ENCODE data around the gene CCL28. TPM values are rescaled to one million over a fixed set of nuclear protein-coding genes. Genes with fewer than 3 reads are reported as not detected.
"Not testable (repeated sequence)": the region's sequence is repeated elsewhere in the genome, so short reads cannot be mapped to it uniquely, and the experiment has no call there.

Gene CCL28, protein sequence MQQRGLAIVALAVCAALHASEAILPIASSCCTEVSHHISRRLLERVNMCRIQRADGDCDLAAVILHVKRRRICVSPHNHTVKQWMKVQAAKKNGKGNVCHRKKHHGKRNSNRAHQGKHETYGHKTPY
- total RNA-seq (1 to 10 TPM; 8.4 to 8.6 TPM), polyA plus RNA-seq (7.5 TPM)

DNA sequence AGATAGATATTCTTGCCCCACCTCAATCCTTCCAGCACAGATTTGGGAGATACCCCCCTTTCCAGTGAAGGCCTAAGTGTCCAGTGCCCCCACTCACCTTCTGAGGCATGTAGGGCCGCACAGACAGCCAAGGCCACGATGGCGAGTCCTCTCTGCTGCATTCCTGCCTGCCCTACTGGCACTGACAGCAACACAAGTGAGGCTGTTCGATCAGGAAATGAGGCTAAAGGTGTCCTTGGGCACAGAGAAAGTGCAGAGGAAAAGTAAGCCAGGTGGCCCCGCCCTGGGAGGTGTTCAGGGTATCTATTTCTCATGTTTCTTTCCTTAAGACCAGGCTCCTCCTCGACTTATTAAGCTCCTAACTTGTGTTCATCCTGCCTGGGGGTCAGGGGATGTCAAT lies at the start of gene CCL28:
Gene CCL28 (minus strand): TSS at position 236 of the 400 bp plus-strand sequence. CDS start 75 bp downstream, at position 161.
- CTCF ChIA-PET: interaction anchor here (1.7 kb wide), 1 partner anchor 22 kb away, joined by 4 read pairs; no protein-coding TSS in a partner anchor
- no peaks in the 10 kb centered on the region for H3K4me1 ChIP-seq (ENCODE audit: insufficient read depth, low read length)
- peak within 1 kb of the TSS in 1 of 8 donors; percentile 10 for H3K27ac Mint-ChIP-seq

DNA sequence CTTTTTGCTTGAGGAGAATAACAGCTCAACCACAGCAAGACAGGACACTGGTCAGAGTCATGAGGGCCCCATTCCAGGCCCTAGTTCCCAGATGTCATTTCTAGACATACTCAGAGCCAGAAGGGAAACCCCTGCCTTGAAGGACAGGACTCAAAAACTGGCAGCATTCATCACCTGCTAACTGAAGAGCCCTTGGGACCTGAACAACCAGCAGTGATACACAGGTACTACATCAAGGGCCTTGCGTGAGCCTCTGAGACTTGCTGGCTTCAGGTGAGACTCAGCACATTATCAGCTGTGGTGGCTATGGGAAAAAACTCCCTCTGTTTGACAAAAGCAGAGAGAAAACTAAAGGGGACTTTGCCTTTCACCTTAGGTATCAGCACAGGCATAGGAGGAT lies 48.9 kb upstream of the CCL28 start:
- Histone ChIP-seq H3K4me1 (ENCODE audit: insufficient read depth, low read length) (no peaks in the 10 kb centered on the region), H3K4me3 (ENCODE audit: low read length) (no peak overlapping the region), H3K27me3 (ENCODE audit: insufficient read depth, low read length, poor library complexity, severe bottlenecking) (no peaks in the 10 kb centered on the region), H3K36me3 (ENCODE audit: insufficient read depth, low read length) (no peaks in the 10 kb centered on the region), H3K9me3 (ENCODE audit: low read length) (no peaks in the 10 kb centered on the region), H3K27ac (ENCODE audit: low read depth, low read length) (no peak overlapping the region)
- peaks cover 17 to 47% (median 32%) of the 10 kb centered on the region in 3 donors for H3K36me3 Mint-ChIP-seq
- POLR2A ChIA-PET: no interaction called here
- CTCF ChIA-PET: no interaction called here
- peaks cover 6 to 22% (median 10%) of the 10 kb centered on the region in 3 donors for H3K4me1 Mint-ChIP-seq
- peaks cover 2 to 8% (median 4%) of the 10 kb centered on the region in 5 donors for H3K9me3 Mint-ChIP-seq
- no peaks in the 10 kb centered on the region for H3K27me3 Mint-ChIP-seq
- DNase-seq: no peak
- H3K4me3 Mint-ChIP-seq: no peak overlapping the region
- H3K27ac Mint-ChIP-seq: no peak overlapping the region

More for the DNA sequence above, at the start of gene CCL28:
- no peaks in the 10 kb centered on the region for H3K9me3 ChIP-seq (ENCODE audit: low read length)
- Mint-ChIP-seq H3K4me3 (no peak within 1 kb of the TSS), H3K4me1 (no peaks in the 10 kb centered on the region), H3K27me3 (peaks cover 0 to 3% of the 10 kb centered on the region in 2 donors), H3K9me3 (peaks cover 0 to 11% (median 6%) of the 10 kb centered on the region in 5 donors), H3K36me3 (no peaks in the 10 kb centered on the region)
- no peak within 1 kb of the TSS for H3K4me3 ChIP-seq (ENCODE audit: low read length)
- DNase-seq: no peak
- H3K27me3 ChIP-seq (ENCODE audit: insufficient read depth, low read length, poor library complexity, severe bottlenecking): no peaks in the 10 kb centered on the region
- H3K27ac ChIP-seq (ENCODE audit: low read depth, low read length): no peak within 1 kb of the TSS
- POLR2A ChIA-PET: no interaction called here
- no peaks in the 10 kb centered on the region for H3K36me3 ChIP-seq (ENCODE audit: insufficient read depth, low read length)

DNA sequence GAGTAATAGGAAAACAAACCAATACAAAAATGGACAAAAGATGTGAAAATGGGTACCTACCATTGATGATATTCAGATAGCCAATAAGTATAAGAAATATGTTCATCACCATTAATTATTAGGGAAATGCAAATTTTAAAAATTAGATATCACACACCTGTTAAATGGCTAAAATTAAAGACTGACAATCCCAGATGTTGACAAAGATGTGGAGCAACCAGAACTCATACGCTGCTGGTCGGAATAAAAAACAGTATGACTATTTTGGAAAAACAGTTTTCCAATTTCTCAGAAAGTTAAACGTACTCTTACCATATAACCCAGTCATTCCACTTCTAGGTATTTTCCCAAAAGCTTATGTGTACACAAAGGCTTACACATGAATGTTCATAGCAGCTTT lies 44.4 kb upstream of the CCL28 start:
- Mint-ChIP-seq H3K4me3 (no peak overlapping the region), H3K9me3 (peaks cover 0 to 7% (median 2%) of the 10 kb centered on the region in 5 donors), H3K27ac (no peak overlapping the region), H3K4me1 (peaks cover 2 to 9% (median 4%) of the 10 kb centered on the region in 3 donors), H3K36me3 (peaks cover 35 to 58% (median 53%) of the 10 kb centered on the region in 3 donors), H3K27me3 (no peaks in the 10 kb centered on the region)
- Histone ChIP-seq H3K4me1 (ENCODE audit: insufficient read depth, low read length) (no peaks in the 10 kb centered on the region), H3K4me3 (ENCODE audit: low read length) (no peak overlapping the region), H3K27me3 (ENCODE audit: insufficient read depth, low read length, poor library complexity, severe bottlenecking) (no peaks in the 10 kb centered on the region), H3K9me3 (ENCODE audit: low read length) (no peaks in the 10 kb centered on the region), H3K36me3 (ENCODE audit: insufficient read depth, low read length) (no peaks in the 10 kb centered on the region), H3K27ac (ENCODE audit: low read depth, low read length) (no peak overlapping the region)
- POLR2A ChIA-PET: interaction anchor here (1.0 kb wide), 1 partner anchor 27 kb away, joined by 4 read pairs; the partner anchor contains the start of gene TMEM267
- DNase-seq: no peak
- CTCF ChIA-PET: no interaction called here

DNA sequence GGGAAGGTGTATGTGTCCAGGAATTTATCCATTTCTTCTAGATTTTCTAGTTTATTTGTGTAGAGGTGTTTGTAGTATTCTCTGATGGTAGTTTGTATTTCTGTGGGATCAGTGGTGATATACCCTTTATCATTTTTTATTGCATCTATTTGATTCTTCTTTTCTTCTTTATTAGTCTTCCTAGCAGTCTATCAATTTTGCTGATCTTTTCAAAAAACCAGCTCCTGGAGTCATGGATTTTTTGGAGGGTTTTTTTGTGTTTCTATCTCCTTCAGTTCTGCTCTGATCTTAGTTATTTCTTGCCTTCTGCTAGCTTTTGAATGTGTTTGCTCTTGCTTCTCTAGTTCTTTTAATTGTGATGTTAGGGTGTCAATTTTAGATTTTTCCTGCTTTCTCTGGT lies 29.4 kb upstream of the CCL28 start:
- H3K27me3 Mint-ChIP-seq; H3K4me3 Mint-ChIP-seq; H3K27me3 ChIP-seq (ENCODE audit: insufficient read depth, low read length, poor library complexity, severe bottlenecking); H3K4me3 ChIP-seq (ENCODE audit: low read length); H3K4me1 Mint-ChIP-seq; H3K36me3 ChIP-seq (ENCODE audit: insufficient read depth, low read length); DNase-seq; CTCF ChIA-PET; H3K9me3 ChIP-seq (ENCODE audit: low read length); H3K4me1 ChIP-seq (ENCODE audit: insufficient read depth, low read length); POLR2A ChIA-PET; H3K27ac ChIP-seq (ENCODE audit: low read depth, low read length): not testable (repeated sequence)
- H3K36me3 Mint-ChIP-seq: peaks cover 20 to 49% (median 30%) of the 10 kb centered on the region in 3 donors
- H3K27ac Mint-ChIP-seq: peak overlapping the region in 1 of 8 donors; percentile 24
- peaks cover 27 to 76% (median 62%) of the 10 kb centered on the region in 5 donors for H3K9me3 Mint-ChIP-seq

DNA sequence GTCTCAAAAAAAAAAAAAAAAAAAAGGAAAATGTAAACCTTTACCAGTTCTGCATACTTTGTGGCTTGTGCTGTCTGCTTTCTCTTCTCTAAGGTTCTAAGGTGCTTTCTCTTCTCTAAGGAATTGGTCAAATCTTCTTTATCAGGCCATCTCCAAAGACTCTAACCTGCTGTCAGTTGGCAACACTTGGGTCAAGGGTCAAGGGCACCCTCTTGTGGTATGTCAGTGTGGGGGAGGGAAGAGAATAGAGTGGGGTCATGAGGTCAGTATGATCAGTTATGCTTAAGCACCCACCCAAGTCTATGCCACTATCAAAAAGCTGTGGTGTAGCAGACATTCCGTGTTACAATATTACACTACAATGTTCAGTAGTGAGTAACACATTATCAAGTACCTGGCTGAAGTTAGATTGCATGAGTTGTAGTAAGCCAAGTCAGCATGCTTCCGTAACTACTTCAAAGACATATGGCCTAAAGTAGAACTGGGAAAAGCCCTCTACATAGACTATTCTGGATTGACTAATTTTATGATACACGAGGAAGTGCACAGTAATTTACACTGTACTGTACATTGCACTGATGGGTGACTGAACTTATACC lies 25.0 kb upstream of the CCL28 start:
- Histone ChIP-seq H3K27ac (ENCODE audit: low read depth, low read length) (no peak overlapping the region), H3K36me3 (ENCODE audit: insufficient read depth, low read length) (no peaks in the 10 kb centered on the region), H3K4me1 (ENCODE audit: insufficient read depth, low read length) (no peaks in the 10 kb centered on the region), H3K9me3 (ENCODE audit: low read length) (no peaks in the 10 kb centered on the region), H3K27me3 (ENCODE audit: insufficient read depth, low read length, poor library complexity, severe bottlenecking) (no peaks in the 10 kb centered on the region), H3K4me3 (ENCODE audit: low read length) (no peak overlapping the region)
- no peak for DNase-seq
- Mint-ChIP-seq H3K36me3 (peaks cover 0 to 9% (median 5%) of the 10 kb centered on the region in 3 donors), H3K27me3 (no peaks in the 10 kb centered on the region), H3K27ac (no peak overlapping the region), H3K4me1 (no peaks in the 10 kb centered on the region), H3K9me3 (peaks cover 18 to 51% (median 42%) of the 10 kb centered on the region in 5 donors), H3K4me3 (no peak overlapping the region)
- ChIA-PET CTCF (no interaction called here), POLR2A (no interaction called here)

DNA sequence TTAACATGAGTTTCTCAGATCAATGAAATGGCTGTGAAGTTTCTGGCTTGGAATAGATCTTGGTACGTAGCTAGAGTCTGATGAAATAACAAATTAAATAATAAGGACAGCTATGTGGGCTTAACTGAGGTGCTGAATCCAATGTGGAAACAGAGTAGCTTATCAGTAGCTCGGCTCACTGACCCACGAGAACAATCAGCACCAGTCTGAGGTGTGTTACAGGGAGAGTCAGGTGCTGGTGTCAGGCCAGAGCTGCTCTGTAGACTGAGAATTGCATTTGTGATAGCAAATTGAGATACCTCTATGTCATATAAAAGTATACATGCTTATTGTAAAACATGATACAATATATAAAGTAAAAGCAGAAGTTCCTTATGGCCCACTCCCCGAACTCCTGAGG lies 21.2 kb upstream of the CCL28 start:
- peaks cover 11 to 18% (median 13%) of the 10 kb centered on the region in 5 donors for H3K9me3 Mint-ChIP-seq
- peak overlapping the region in 1 of 8 donors; percentile 35 for H3K27ac Mint-ChIP-seq
- Histone ChIP-seq H3K27me3 (ENCODE audit: insufficient read depth, low read length, poor library complexity, severe bottlenecking) (no peaks in the 10 kb centered on the region), H3K4me3 (ENCODE audit: low read length) (no peak overlapping the region), H3K4me1 (ENCODE audit: insufficient read depth, low read length) (no peaks in the 10 kb centered on the region), H3K9me3 (ENCODE audit: low read length) (no peaks in the 10 kb centered on the region), H3K27ac (ENCODE audit: low read depth, low read length) (no peak overlapping the region), H3K36me3 (ENCODE audit: insufficient read depth, low read length) (no peaks in the 10 kb centered on the region)
- H3K4me1 Mint-ChIP-seq: no peaks in the 10 kb centered on the region
- POLR2A ChIA-PET: no interaction called here
- no peak for DNase-seq
- H3K27me3 Mint-ChIP-seq: no peaks in the 10 kb centered on the region
- H3K36me3 Mint-ChIP-seq: peaks cover 0 to 9% (median 2%) of the 10 kb centered on the region in 3 donors
- CTCF ChIA-PET: interaction anchor here (0.9 kb wide), 1 partner anchor 44 kb away, joined by 4 read pairs; no protein-coding TSS in a partner anchor
- no peak overlapping the region for H3K4me3 Mint-ChIP-seq

DNA sequence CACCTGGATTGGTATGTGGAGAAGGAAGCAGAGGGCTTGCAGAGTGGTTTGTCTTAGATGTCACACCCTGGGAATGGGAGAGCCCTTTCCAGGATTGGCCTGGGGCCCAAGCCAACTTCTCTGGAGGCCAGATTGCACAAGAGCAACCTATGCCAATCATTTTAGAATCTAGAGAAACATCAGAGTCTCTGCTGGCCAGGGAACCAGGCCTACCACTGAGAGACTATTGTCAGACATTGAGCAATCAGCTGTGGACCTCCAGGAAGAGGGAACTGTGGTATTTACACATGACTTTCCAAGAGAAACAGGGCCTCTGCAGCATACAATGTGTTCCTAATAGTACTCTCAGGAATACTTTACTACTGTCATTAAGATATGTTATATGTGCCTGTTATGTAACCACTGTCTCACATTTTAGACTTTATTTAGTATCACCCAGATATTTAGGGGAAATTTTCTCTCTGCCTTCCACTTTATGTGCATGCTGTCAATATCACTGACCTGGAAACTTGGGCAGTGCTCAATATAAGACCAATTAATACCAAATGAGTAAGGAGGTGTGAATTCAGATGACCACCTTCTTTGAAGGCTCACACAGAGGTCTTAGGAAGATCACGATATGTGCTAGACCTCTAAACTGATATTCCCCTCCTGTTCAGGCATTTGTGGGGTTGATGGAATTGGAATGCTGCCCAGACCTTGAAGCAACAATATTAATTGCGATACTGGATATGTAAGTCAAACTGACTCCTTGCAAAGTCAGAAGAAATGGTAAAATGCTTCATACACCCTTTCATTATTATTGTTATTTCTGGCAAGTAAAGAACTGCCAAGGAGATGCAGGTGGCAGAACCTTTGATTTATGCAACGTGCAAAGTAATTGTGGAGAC lies 20.5 kb upstream of the CCL28 start:
- no peaks in the 10 kb centered on the region for H3K9me3 ChIP-seq (ENCODE audit: low read length)
- H3K27ac ChIP-seq (ENCODE audit: low read depth, low read length): no peak overlapping the region
- Mint-ChIP-seq H3K27me3 (no peaks in the 10 kb centered on the region), H3K4me3 (no peak overlapping the region), H3K4me1 (no peaks in the 10 kb centered on the region), H3K27ac (peak overlapping the region in 1 of 8 donors; percentile 35), H3K36me3 (peaks cover 0 to 3% (median 2%) of the 10 kb centered on the region in 3 donors), H3K9me3 (peaks cover 6 to 11% (median 7%) of the 10 kb centered on the region in 5 donors)
- H3K36me3 ChIP-seq (ENCODE audit: insufficient read depth, low read length): no peaks in the 10 kb centered on the region
- no peak overlapping the region for H3K4me3 ChIP-seq (ENCODE audit: low read length)
- POLR2A ChIA-PET: no interaction called here
- H3K4me1 ChIP-seq (ENCODE audit: insufficient read depth, low read length): no peaks in the 10 kb centered on the region
- no peak for DNase-seq
- H3K27me3 ChIP-seq (ENCODE audit: insufficient read depth, low read length, poor library complexity, severe bottlenecking): no peaks in the 10 kb centered on the region
- CTCF ChIA-PET: no interaction called here

DNA sequence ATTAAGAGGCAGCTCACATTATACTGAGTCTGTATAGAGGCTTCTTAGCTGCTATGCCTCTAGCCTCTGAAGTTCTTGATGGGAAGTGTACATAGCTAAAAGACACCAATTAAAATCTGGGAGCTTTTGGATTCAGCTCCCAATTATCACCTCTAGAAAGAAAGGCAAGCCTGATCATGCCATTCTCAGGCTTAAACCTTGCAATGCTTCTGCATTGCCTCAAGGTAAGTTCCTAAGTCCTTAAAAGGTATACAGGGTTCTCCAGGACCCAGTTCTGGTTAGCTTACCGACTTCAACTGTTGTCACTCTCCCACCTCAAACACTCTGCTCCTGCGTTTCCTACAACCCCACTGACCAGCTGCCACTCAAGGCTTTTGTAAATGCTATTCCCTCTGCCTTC lies 17.5 kb upstream of the CCL28 start:
- Mint-ChIP-seq H3K9me3 (no peaks in the 10 kb centered on the region), H3K36me3 (no peaks in the 10 kb centered on the region), H3K4me1 (no peaks in the 10 kb centered on the region), H3K4me3 (no peak overlapping the region), H3K27me3 (no peaks in the 10 kb centered on the region), H3K27ac (no peak overlapping the region)
- ChIA-PET POLR2A (no interaction called here), CTCF (no interaction called here)
- Histone ChIP-seq H3K36me3 (ENCODE audit: insufficient read depth, low read length) (no peaks in the 10 kb centered on the region), H3K27me3 (ENCODE audit: insufficient read depth, low read length, poor library complexity, severe bottlenecking) (no peaks in the 10 kb centered on the region), H3K27ac (ENCODE audit: low read depth, low read length) (no peak overlapping the region), H3K9me3 (ENCODE audit: low read length) (no peaks in the 10 kb centered on the region), H3K4me3 (ENCODE audit: low read length) (no peak overlapping the region), H3K4me1 (ENCODE audit: insufficient read depth, low read length) (no peaks in the 10 kb centered on the region)
- DNase-seq: no peak

Data from CD8-positive, alpha-beta memory T cell (primary cell).